HG03025 (cell line): Measurements from ENCODE around the gene VPS4A.

ENCODE experiments used
- ATAC-seq: cut with Tn5 transposase; IDR thresholded peaks from one replicate; pipeline ENCODE4 v1.9.1; 2021; ENCODE audit warnings: mild to moderate bottlenecking, moderate library complexity; ENCODE audit not compliant: unreplicated experiment, low FRiP score

VPS4A gene

GRCh38 chr16:69306031-69306430 is 5.1 kb upstream of the VPS4A start:
- ATAC-seq = no peak

DNA sequence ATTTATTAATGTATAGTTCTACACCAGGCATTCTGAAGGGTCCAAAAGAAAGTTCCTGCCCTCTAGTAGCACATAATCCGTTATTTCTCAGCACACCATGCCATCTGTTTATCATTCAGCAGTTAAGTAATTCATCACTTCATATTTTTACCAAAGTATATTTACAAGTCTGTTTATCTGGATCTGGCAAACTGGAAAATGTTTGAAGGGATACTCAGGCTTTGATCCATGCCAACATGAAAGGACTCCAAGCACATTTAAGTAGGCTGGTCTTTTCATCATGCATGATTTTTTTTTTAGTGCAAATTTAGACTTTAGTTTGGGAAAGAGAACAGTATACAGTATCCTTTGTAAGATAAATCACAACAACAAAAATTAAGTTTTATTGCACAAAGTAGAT is 4.1 kb upstream of the VPS4A start:
- no peak for ATAC-seq

DNA sequence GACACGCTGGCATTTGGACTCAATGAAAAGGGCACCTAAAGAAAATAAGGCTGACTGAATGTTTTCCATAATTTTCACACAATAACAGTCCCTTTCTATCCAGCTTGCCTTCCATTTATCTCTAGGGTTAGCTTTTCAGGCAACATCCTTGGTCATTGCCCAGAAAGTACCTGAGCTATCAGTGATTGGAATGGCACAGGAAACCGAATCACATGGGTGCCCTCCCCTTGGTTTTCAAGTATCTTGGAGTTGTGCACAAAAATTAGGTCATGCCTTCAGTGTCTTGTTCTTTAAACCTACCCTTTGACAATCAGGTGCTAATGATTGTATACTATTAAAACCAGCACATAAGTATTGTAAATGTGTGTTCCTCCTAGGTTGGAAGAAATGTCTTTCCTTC is 3.3 kb upstream of the VPS4A start:
- ATAC-seq = no peak

GRCh38 chr16:69309316-69309715 is 1.8 kb upstream of the VPS4A start:
- no peak for ATAC-seq

- ATAC-seq = peak; percentile 48
Observed at GRCh38 chr16:69311533-69312387, 610 bp downstream of the VPS4A start.

- no peak for ATAC-seq
Observed at GRCh38 chr16:69313469-69313868, 2.3 kb downstream of the VPS4A start.

- no peak for ATAC-seq
Observed at GRCh38 chr16:69314534-69314933, 3.4 kb downstream of the VPS4A start.

DNA sequence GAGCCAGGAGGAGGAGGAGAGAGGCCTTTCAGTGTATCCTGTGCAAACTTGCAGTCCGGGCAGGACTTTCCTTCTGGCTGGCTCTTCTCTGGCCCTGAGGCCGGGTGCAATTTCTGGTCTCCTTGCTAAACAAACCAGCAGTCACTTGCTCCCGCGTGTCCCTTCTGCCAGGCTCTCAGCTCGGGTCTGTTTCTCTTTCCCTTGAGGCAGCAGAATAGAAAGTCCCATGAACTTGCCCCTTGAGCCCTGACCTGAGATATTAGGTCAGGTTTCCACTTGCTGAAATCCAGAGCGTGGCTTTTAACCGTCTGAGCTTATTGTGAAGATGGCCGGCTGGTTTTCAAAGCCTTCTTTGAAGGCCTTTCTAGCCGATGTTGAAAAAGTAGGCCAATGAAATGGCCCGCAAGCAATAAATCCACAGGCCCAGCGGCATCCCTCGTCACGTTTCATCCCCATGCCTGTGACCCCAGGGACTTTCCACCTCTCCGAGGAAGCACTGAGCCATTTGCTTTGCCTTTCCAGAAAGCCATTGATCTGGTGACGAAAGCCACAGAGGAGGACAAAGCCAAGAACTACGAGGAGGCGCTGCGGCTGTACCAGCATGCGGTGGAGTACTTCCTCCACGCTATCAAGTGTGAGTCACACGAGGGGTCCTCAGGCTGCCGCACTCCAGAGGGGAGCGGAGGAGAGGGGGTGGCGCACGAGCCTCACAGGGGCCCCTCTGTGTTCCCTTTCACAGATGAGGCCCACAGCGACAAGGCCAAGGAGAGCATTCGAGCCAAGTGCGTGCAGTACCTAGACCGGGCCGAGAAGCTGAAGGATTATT is 4.5 kb downstream of the VPS4A start:
- no peak for ATAC-seq

DNA sequence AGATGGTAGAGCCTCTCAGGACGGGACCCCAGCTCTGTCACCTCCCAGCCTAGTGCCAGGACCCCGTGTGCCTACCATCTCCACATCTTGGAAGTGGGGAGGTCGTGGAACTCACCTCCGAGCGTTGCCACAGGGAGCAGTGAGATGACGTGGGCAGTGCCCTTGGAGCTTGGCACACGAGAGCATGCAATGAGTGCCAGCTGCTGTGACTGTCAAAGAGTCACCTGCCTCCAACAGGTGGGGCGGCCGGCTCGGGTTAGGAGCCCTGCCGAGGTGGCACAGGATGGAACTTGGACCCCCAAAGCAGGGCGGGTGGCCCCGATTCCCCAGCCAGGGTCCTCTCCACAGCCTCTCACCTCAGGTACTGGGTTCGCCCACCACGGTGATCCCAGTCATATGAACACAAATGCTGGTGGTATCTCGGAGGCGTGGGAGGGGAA is 5.5 kb downstream of the VPS4A start:
- no peak for ATAC-seq

DNA sequence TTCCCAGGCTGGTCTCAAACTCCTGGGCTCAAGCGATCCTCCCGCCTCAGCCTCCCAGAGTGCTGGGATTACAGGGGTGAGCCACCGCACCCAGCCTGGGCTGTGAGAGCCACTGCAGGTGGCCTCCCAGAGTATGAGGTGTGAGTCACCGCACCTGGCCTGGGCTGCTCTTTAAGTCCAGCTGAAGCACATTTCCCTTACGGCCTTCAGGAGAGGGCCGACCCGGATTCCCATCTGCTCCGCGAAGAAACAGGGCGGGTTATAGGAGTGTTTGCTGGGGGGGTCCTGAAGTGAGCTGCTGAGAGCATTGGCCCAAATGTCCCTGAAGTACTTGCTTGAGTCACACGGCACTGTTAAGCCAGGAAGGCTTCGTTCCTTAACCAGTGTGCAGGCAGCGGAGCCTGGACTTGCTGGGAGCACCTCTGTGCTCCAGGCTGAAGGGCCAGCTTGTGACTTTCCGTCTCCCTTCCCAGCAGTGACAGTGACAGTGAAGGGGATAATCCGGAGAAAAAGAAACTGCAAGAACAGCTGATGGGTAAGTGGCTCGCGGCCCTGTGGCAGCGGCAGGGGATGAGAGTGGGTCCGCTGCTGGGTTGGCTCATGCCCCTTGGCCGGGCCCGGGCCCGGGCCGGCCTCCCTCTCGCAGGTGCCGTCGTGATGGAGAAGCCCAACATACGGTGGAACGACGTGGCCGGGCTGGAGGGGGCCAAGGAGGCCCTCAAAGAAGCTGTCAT is 7.2 kb downstream of the VPS4A start:
- no peak for ATAC-seq

DNA sequence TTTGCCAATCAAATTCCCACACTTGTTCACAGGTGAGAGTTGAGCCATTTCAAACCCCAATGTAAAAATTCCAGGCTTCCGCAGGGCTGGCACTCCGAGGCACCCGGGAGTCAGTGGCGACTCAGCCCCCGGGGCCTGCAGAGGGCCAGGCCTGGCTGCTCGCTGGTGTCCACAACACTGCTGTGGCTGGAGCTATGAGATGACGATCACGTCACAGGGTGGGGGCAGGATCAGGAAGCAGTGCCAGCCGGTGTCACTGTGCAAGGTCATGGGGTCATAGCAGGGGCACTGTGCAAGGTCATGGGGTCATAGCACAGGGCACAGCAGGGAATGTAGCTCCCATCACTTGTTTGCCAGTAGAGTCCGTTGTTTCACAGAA is 7.8 kb downstream of the VPS4A start:
- ATAC-seq = no peak

DNA sequence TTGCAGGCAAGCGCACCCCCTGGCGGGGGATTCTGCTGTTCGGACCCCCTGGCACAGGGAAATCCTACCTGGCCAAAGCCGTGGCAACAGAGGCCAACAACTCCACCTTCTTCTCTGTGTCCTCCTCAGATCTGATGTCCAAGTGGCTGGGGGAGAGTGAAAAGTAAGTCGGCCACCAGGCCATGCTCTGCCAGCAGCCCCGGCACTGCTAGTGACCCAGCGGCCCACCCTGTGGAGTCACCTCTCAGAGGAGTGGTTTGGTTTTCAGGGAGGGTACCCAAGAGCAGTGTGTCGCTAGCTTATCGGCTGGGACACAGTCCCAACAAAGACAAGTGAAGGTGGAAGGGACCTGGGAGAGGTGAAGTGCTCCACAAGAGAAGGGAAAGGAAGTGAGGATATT is 8.2 kb downstream of the VPS4A start:
- ATAC-seq = no peak

GRCh38 chr16:69319826-69320739 is 8.9 kb downstream of the VPS4A start:
- no peak for ATAC-seq

GRCh38 chr16:69320740-69321073 is 9.6 kb downstream of the VPS4A start:
- no peak for ATAC-seq

- ATAC-seq = no peak
Observed at GRCh38 chr16:69321080-69321479, 9.9 kb downstream of the VPS4A start.

DNA sequence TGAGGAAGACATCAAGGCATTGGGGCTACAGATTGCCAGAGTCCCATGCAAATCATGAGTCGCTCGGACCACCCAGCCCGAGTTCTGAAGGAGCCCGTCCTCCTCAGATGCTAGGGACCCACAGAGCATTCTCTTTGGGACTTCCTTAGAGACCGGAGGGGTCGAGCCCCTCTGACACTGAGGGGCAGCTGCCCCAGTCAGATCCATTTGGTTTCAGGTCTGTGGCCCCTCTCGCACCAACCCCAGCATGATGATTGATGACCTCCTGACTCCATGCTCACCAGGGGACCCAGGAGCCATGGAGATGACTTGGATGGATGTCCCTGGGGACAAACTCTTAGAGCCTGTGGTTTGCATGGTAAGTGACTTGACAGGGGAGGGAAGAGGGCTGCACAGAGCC is 11.2 kb downstream of the VPS4A start:
- ATAC-seq = no peak

DNA sequence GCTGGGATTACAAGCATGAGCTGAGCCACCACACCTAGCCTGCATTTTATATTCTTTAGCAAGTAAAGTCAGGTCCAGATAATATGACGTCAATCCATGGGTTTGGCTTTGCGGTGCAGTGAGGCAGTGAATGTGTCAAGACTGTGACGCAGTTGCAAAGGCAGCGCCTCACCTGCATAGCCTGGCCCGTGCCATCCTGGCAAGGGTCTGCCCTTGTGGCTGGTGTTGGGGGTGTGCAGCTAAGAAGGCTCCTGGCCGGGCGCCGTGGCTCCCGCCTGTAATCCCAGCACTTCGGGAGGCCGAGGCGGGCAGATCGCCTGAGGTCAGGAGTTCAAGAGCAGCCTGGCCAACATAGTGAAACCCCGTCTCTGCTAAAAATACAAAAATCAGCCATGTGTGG is 12.3 kb downstream of the VPS4A start:
- no peak for ATAC-seq

GRCh38 chr16:69324013-69324531 is 12.9 kb downstream of the VPS4A start:
- ATAC-seq = no peak

- no peak for ATAC-seq
Observed at GRCh38 chr16:69324585-69325253, 13.6 kb downstream of the VPS4A start.
